NCI-H1092 (cell line): ENCODE measurements around the gene DCTN1.
"Not testable (repeated sequence)": the region's sequence is repeated elsewhere in the genome, so short reads cannot be mapped to it uniquely, and the experiment has no call there.

Experiments
- DNase-seq: peaks from one replicate; lab custom pipeline; 2025; lab: John Stamatoyannopoulos, UW

The DCTN1 gene

DNA sequence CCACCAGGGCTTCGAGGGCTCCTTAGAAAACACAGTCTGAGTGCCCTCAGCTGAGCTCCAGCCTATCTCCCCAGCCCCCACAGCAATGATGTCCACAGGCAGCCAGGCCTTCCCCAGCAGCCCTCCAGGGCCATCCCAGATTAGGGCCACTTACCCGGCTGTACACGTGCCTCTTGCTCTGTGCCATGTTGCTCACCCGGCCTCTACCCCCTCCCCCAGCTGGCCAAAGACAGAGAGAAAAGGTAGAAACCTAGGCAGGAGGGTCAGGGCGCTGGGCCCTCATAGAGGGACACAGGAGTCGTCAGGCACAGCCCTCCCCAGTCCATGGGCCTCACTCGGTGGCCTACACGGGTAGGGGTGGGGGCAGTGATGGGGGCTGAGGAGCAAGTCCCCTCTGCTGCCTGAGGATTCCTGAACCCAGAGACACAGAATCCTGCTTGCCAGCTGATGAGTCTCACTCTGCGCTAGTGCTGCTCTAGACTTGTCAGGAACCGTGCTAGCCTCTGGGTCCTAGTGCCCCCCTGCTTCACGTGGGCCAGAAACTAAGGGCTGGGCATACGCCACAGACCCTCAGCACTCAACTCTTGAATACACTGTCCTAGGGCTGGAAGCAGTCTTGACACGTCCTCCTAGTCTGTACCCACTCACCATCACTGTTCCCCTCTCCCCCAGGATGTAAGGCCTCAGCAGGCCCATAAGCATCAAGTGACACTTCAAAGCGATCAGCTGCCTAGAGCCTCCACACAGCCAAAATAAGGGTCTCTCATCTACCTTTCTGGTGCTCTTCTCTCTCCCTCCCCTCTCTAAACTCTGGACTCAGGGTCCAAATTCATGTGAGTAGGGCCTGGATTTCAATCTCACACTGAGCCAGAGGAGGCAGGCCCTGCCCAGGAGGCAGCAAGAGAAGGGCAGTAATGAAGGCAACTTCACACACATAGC is at the start of gene DCTN1:
Gene DCTN1 (minus strand): TSS at position 461 of the 939 bp plus-strand sequence. CDS start 274 bp downstream, at position 187.
- no peak for DNase-seq

DNA sequence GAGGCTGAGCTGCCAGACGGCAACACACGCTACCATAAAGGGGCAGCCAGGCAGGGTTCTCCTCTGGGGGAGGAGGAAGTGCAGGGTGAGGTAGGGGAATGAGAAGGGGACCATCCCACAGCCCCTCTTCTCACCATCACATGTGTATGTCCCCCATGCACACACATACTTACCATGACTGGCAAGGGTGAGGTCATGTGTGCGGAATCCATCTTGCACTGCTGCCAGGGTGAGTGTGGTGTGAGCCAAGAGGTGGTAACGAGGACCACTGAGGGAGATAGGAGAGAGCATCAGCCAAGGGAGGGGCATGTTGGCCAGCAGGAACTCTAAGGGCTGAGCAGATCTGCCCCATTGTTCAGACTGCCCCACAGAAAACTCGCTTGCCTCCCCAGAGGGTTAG is 48.6 kb upstream of the DCTN1 start:
- no peak for DNase-seq

DNA sequence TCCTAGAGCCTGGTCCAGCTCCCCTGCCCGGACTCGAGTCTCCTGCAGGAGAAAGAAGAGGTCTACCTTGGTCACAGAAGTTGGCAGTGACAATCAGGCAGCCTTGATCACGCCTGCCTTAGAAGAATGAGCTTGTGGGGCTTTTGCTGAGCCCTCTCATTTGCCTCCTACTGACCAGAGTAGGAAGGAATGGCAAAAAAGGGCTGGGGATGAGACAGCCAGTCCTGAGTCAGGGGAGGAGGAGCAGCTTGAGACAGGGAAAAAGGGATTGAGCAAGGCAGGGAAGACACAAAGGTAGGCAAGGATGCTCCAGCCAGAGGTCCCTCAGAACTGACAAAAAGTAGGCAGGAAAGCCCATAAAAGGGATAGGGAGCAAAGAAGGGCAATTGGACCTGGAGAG is 47.4 kb upstream of the DCTN1 start:
- no peak for DNase-seq

GRCh38 chr2:74426181-74426758 is 46.2 kb upstream of the DCTN1 start:
- DNase-seq, result no peak

DNA sequence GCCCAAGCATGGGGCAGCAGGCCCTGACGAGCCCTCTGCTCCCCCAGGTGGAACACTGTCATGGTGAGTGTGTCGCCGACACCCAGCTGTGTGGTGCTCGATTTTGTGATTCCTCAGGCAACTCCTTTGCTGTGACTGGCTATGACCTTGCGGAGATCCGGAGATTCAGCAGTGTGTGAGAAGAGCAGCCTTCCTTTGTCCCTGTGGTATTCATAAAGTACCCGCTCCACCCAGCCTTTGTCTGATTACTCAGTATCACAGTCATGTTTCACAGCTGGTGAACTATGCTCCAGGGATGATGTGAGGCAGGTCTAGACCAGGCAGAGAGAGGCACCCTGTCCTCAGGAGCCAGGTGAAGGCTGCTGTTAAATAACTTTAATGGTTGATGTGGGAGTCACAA is 45.4 kb upstream of the DCTN1 start:
- no peak for DNase-seq

- no peak for DNase-seq
These were observed 44.9 kb upstream of the DCTN1 start for GRCh38 chr2:74424995-74425406.

DNA sequence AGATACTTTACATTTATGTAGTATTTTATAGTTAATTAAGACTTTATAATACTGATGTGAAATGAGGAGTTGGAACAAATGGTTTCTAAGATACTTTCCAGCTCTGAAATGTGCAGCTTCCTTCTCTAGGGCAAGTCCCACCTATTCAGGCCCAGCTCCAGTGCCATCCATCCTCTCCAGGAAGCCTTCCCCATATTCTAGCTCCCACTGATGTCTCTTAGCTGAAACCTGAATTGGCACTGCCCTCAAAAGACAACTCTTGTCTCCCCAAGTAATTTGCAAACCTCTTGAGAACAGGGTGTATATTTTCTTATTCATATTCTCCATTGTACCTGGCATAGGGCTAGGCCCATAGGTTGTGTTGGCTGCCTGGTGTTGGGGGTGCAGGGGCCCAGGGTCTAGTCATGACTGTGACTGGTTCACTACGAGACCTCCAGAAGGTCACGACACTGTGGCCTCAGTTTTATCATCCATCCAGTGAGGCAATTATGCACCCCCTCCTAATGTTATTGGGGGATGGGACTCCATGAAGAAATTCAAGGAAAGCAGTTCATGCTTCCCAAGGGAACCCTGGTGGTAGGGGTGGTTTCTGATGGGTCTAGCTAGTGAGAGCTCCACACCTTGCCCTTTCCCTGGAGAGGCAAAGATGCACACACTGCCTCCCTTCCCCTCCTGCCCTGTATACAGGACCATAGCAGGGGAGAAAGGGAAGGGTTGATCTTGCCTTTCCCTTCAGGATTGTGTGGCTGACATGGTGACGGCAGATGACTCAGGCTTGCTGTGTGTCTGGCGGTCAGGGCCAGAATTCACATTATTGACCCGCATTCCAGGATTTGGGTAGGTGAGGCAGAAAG is 44.3 kb upstream of the DCTN1 start:
- DNase-seq, result no peak

DNA sequence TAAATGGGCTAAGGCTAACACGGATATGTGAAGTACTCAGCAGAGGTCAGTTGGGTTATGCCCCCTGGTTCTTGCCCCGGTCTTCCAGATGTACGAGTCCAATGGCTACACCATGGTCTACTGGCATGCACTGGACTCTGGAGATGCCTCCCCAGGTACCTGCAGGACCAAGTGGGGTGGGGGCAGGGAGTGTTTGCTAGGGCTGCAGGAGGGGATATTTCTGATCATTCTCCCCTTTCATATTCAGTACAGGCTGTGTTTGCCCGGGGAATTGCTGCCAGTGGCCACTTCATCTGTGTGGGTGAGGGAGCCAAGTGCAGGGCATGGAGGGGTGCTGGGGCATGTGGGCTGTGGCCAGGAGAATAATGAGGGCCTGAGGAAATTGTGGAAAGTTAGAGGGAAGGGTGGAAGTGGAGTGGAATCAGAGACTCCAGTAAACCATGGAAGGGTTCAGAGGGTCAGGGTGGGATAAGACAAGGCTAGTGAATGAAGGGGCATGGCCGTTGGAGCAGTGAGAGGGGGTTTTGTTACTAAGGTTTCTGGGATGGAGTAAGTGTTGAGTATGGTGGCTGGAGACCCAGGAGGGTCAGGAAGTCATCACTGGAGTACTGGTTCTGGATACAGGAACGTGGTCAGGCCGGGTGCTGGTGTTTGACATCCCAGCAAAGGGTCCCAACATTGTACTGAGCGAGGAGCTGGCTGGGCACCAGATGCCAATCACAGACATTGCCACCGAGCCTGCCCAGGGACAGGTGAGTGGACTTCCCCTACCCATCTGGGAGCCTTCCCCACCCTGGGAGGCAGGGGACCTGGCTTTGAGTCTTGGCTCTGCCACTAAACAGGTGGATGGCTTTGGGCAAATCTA is 43.4 kb upstream of the DCTN1 start:
- DNase-seq, result no peak

DNA sequence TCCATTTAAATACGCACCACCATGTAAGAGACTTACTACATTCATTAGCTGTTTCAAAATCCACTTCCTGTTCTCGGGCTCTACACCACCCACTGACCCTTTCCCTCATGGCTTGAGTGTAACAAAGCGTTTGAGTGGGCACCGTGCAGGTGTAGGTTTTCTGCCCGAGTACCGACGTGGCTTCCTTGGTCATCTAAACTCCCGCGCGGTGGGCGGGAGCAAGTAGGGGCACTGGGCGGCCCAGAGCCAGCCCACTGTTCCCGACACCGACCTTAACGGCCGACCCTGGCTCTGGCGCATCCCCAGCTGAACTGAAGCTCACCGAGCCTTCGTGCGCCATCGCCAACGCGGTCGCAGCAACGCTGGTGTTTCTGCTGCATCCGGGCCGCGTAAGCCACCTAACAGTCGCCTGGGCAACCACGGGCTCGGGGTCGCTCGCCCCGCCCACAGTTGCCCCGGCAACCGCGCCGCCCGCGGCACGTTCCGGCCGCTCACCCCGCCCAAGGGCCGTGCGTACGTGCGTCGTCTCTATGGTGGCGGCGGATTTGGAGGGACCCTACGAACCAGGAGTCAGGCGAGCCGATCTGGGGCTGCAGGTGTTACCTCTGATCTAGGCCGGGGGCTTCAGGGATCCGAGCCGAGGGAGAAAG is 41.2 kb upstream of the DCTN1 start, which contains the start of the genes C2orf81 and WDR54:
Gene C2orf81 (minus strand): TSS at position 399 of the 650 bp plus-strand sequence. CDS start 59 bp downstream, at position 340.
Gene WDR54 (plus strand): TSS at position 510 of the 650 bp plus-strand sequence. CDS start 424 bp downstream, outside the sequence.
- peak; percentile 85 for DNase-seq

DNA sequence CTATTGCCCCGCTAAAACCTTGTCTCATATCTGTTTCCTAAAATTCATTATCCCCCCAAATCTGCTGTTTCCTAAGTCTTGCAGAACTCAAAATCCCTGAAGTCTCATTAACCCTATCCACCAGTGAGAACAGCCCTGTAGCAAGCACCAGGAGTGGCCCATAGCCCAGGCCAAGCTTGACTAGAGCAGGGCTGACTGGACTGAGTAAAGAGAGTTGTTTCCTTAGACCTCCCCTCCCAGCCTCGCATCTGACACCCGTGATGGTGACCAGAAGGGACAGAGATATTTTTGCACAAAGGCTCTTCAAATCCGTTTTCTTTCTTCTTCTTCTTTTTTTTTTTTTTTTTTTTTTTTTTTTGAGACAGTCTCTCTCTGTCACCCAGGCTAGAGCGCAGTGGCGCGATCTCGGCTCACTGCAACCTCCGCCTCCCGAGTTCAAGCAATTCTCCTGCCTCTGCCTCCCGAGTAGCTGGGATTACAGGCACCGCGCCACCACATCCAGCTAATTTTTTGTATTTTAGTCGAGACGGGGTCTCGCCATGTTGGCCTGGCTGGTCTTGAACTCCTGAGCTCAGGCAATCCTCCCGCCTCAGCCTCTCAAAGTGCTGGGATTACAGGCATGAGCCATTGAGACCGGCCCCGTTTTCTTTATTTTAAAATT is 40.5 kb upstream of the DCTN1 start:
- DNase-seq, result not testable (repeated sequence)

DNA sequence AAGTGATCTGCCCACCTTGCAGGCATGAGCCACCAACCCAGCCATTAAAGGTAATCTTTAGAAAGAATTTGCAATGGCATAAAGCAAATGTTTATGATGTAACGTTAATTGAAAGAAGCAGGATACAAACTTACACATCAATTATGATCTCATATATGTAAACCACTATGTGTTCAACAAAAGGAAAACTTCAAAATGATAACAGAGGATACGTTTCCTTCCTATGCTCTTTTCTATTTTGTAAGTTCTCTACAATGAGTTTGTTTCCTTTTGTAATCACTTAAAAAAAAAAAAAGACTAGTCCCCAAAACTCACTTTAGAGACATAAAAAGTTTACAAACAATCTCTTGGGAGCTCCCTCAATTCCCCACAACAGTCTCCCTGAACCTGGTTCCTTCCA is 39.9 kb upstream of the DCTN1 start:
- DNase-seq, result no peak

- no peak for DNase-seq
These were observed 39.2 kb upstream of the DCTN1 start for GRCh38 chr2:74419345-74419744.

- no peak for DNase-seq
These were observed 38.2 kb upstream of the DCTN1 start for GRCh38 chr2:74418312-74418711.

- no peak for DNase-seq
These were observed 37.7 kb upstream of the DCTN1 start for GRCh38 chr2:74417763-74418162.

- no peak for DNase-seq
These were observed 37.1 kb upstream of the DCTN1 start for GRCh38 chr2:74417197-74417596.

- DNase-seq, result no peak
These were observed 36.7 kb upstream of the DCTN1 start for GRCh38 chr2:74416778-74417177.

GRCh38 chr2:74415762-74416395 is 35.8 kb upstream of the DCTN1 start:
- DNase-seq, result no peak

GRCh38 chr2:74414881-74415761 is 35.0 kb upstream of the DCTN1 start:
- no peak for DNase-seq

GRCh38 chr2:74414441-74414840 is 34.3 kb upstream of the DCTN1 start:
- no peak for DNase-seq
